ENCODE results near the gene CYB5R4.

The CYB5R4 gene

DNA sequence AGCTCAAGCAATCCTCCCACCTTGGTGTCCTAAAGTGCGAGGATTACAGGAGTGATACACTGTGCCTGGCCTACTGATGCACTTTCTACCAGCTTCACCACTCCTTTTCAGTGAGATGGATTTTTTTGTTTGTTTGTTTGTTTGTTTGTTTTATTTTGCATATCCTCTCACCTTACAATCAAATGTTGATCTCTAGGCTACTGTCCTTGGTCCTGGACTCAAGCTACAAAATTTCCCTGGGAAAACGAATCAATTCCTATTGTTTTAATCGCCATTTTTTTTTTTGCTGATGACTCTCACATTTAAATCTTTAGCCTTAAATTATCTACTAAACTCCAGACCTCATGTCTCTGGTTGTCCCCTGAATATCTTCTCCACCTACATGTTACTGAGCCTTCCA lies 9.9 kb upstream of the CYB5R4 start:
- Mint-ChIP-seq H3K9me3 (no peaks in the 10 kb centered on the region), H3K27me3 (peaks cover 64% of the 10 kb centered on the region), H3K27ac (ENCODE audit: low read depth) (no peak overlapping the region), H3K4me1 (no peaks in the 10 kb centered on the region), H3K36me3 (ENCODE audit: insufficient read depth) (no peaks in the 10 kb centered on the region), H3K4me3 (no peak overlapping the region)
- ATAC-seq (replicated peaks; ENCODE audit: extremely low read depth, poor library complexity, severe bottlenecking) = no peak
- no peak for DNase-seq (ENCODE audit: low spot score in 2 of 2)

DNA sequence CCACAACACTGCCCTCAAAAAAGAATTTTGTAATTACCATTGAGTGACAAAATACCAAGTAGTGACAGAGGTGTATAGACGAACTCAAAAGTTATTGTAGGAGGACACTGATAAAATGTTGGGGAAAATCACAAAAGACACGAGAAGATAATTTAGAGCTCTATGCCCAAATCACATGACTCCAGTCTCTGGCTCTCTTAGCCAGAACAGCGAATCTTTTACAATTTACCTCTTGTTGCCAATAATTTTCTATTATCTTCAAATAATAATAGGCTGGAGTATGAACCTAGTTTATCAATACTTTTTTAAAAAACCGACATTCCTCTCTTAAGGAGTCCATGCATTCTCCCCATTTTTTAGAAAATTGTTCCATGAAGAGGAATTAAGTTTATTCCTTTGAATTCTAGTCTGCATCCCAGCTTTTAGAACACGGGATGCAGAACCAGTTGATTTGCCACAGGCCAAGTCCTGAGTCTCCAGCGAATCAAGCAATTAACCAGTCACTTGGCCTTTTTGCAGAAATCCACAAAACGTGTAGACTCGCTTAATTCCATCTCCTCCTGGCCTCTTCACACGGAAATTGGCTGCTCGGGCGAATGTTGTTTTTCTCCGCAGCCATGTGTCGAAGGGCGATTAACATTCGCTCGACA lies 6.8 kb upstream of the CYB5R4 start:
- Mint-ChIP-seq H3K4me1 (no peaks in the 10 kb centered on the region), H3K27ac (ENCODE audit: low read depth) (no peak overlapping the region), H3K4me3 (no peak overlapping the region), H3K36me3 (ENCODE audit: insufficient read depth) (no peaks in the 10 kb centered on the region), H3K9me3 (no peaks in the 10 kb centered on the region), H3K27me3 (peaks cover 79% of the 10 kb centered on the region)
- DNase-seq (ENCODE audit: low spot score in 2 of 2) (no peak), ATAC-seq (replicated peaks; ENCODE audit: extremely low read depth, poor library complexity, severe bottlenecking) (no peak)

DNA sequence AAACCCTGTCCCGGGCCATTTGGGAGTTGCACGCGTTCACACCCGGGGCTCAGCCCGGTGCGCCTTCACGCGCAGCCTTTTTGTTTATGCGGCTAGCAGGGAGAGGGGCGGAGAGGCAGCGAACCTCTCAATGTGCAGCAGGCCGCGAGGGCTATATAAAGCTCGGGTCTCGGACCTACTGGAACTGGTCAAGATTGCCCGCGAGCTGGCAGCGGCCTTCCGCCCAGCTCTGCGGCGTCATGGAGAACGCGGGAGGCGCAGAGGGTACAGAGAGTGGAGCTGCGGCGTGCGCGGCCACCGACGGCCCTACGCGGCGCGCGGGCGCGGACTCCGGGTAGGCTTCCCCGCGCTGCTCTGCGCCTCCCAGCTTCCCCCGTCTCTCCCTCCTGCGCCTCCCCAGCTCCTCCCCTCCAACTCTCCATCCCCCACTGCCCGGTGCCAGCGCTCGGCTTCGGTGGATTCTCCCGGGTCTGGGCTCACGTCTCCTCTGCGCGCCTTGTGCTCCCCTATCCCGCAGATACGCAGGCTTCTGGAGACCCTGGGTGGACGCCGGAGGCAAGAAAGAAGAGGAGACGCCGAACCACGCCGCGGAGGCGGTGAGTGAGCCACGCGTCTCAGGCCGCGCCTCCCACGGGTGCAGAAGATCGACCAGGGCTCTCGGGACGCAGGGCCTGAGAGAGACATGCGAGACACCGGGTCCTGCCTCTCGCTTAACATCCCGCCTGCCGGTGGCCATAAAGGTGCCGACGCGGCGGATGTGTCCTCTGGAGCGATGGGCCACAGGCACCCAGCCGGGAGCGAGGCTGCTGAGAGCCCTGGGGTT lies 6.1 kb upstream of the CYB5R4 start, which contains the start of gene RIPPLY2:
TSS of gene RIPPLY2 (plus strand) at position 183 of the 823 bp plus-strand sequence. CDS start at position 240, 57 bp downstream.
- DNase-seq (ENCODE audit: low spot score in 2 of 2) (no peak), ATAC-seq (replicated peaks; ENCODE audit: extremely low read depth, poor library complexity, severe bottlenecking) (peak; percentile 10)
- Mint-ChIP-seq H3K27ac (ENCODE audit: low read depth) (no peak within 1 kb of the TSS), H3K36me3 (ENCODE audit: insufficient read depth) (no peaks in the 10 kb centered on the region), H3K27me3 (peaks cover 75% of the 10 kb centered on the region), H3K4me3 (peak within 1 kb of the TSS; percentile 53), H3K9me3 (no peaks in the 10 kb centered on the region), H3K4me1 (no peaks in the 10 kb centered on the region)

DNA sequence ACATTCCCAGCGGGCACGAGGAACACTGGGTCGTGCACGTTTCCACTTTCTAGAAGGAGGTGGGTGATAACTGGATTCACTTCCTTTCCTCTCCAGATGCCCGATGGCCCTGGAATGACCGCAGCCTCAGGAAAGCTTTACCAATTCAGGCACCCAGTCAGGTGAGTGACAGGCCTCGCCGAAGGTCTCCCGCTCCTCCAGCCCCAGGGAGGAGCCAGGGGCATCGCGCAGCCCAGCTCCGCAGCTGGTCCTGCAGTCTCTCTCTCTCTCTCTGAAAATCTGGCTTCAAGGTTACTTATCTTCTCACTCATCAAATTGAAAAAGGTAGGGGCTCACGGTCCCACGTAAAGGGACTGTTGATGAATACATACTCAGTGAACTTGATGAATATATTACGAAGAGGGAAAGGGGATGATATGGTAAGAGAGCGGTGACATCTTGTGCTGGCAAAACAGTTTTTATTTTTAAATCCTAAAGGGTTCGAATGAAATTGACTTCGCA lies 5.4 kb upstream of the CYB5R4 start:
- no peaks in the 10 kb centered on the region for H3K36me3 Mint-ChIP-seq (ENCODE audit: insufficient read depth)
- peaks cover 68% of the 10 kb centered on the region for H3K27me3 Mint-ChIP-seq
- no peak for DNase-seq (ENCODE audit: low spot score in 2 of 2)
- no peak overlapping the region for H3K27ac Mint-ChIP-seq (ENCODE audit: low read depth)
- H3K9me3 Mint-ChIP-seq = no peaks in the 10 kb centered on the region
- H3K4me3 Mint-ChIP-seq = no peak overlapping the region
- peaks cover 4% of the 10 kb centered on the region for H3K4me1 Mint-ChIP-seq
- no peak for ATAC-seq (replicated peaks; ENCODE audit: extremely low read depth, poor library complexity, severe bottlenecking)

DNA sequence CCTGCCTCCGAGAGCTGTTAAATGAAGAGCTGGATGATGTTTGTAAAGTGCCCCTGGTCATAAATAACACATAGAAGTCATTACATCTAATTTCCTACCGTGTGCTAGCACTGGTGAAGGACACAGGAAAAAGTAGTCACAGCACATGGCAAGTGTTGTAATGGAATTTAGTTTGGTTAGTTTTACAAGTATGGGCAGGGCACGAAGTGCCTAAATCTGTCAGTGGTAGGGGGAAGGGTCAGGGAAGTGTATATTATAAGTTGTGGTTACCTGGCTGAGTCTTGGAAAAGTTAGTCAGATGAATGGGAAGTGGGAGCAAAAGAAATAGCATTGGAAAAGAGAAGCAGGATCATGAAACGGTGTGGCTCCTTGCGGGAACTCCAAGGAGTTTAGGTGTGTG lies 4.7 kb upstream of the CYB5R4 start:
- no peak for DNase-seq (ENCODE audit: low spot score in 2 of 2)
- ATAC-seq (replicated peaks; ENCODE audit: extremely low read depth, poor library complexity, severe bottlenecking) = no peak
- no peak overlapping the region for H3K27ac Mint-ChIP-seq (ENCODE audit: low read depth)

DNA sequence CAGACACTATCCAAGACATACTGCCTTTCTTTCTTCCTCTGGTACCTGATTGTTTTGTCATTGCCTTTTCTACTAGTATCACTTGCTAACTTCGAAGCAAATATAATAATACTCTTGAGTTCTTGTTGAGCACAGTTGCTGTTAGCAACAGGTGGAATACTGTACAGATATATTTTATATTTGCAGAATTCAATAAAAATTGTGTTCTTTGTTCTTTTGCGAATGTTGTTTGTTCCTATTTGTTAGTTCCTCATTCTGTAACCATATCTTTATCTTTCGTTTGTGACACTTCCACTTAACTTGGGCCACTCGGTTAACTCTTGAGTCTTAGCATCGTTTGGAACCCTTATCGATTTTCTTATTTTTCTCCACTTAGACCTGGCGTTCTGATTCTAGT lies 868 bp downstream of the CYB5R4 start:
- H3K4me1 Mint-ChIP-seq = peaks cover 39% of the 10 kb centered on the region
- no peaks in the 10 kb centered on the region for H3K9me3 Mint-ChIP-seq
- no peak for ATAC-seq (replicated peaks; ENCODE audit: extremely low read depth, poor library complexity, severe bottlenecking)
- no peak for DNase-seq (ENCODE audit: low spot score in 2 of 2)
- H3K27ac Mint-ChIP-seq (ENCODE audit: low read depth) = peak overlapping the region; percentile 92
- peaks cover 6% of the 10 kb centered on the region for H3K36me3 Mint-ChIP-seq (ENCODE audit: insufficient read depth)
- H3K4me3 Mint-ChIP-seq = peak overlapping the region; percentile 95
- H3K27me3 Mint-ChIP-seq = peaks cover 7% of the 10 kb centered on the region

More for the DNA sequence above, 4.7 kb upstream of the CYB5R4 start:
- Mint-ChIP-seq H3K36me3 (ENCODE audit: insufficient read depth) (no peaks in the 10 kb centered on the region), H3K27me3 (peaks cover 61% of the 10 kb centered on the region), H3K4me3 (no peak overlapping the region), H3K9me3 (no peaks in the 10 kb centered on the region), H3K4me1 (peaks cover 10% of the 10 kb centered on the region)

DNA sequence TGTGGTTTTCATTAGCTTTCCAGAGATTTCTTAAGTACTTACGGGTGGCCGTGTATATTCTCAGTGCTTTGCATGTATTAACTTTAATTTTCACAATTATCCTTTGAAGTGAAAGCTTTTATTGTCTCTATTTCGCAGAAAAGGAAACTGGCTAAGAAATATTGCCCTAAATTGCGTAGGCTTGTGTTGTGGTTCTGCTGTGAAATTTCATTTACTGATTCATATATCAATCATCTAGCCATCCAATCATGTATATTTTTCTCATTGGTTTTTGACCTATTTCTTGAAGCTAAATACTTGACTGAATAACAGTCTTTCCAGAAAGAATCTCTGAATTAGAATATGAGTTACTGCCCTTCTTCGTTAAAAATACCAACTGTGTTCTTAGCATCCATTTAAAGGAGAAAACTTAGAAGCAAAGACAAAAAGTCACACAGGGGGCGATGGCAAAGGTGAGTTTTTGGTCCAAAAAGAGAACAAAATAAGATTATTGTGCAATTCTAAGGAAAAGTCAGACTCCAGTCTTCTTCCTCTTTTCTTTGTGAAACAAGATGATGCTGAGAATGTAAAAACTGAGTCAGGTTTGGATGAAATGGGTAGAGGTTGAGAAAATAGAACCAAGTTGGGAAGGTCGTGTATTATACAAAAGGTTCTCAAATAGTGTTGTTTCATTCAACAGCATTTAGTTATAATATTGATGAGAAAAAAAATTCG lies 1.4 kb downstream of the CYB5R4 start:
- Mint-ChIP-seq H3K9me3 (no peaks in the 10 kb centered on the region), H3K36me3 (ENCODE audit: insufficient read depth) (peaks cover 6% of the 10 kb centered on the region), H3K27me3 (peaks cover 2% of the 10 kb centered on the region), H3K4me3 (peak overlapping the region; percentile 95), H3K27ac (ENCODE audit: low read depth) (peak overlapping the region; percentile 92), H3K4me1 (peaks cover 39% of the 10 kb centered on the region)
- ATAC-seq (replicated peaks; ENCODE audit: extremely low read depth, poor library complexity, severe bottlenecking) = no peak
- no peak for DNase-seq (ENCODE audit: low spot score in 2 of 2)

DNA sequence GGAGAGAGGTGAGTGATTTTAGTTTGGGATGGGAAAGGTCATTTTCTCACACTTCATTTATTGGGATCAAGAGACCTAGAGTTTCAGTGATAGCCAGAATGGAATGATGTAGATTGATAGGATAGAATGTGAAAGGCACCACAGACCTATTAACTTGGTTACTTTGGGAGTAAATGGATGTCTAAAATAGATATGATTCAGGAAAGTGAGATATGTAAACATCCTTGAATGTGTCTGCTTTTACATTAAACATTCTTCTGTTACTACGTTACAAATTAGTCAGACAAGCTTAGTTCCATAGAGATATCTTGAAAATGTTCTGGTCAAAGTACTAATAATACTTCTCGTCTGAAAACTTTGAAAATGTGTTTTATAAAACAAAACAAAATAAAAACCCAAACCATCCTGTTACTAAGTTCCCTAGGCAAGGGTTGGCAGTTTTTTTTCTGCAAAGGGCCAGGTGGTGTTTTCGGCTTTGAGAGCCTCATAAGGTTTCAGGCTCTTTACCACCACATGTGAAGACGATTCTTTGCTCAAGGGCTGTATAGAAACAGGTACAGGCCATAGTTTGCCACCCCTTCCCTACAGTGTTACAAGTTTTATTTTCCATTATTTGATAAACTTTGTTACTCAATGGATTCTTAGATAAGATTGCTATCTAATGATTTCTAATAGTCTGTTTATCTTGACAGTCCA lies 3.4 kb downstream of the CYB5R4 start:
- DNase-seq (ENCODE audit: low spot score in 2 of 2) (no peak), ATAC-seq (replicated peaks; ENCODE audit: extremely low read depth, poor library complexity, severe bottlenecking) (no peak)
- no peak overlapping the region for H3K27ac Mint-ChIP-seq (ENCODE audit: low read depth)
- peaks cover 8% of the 10 kb centered on the region for H3K9me3 Mint-ChIP-seq
- H3K4me3 Mint-ChIP-seq = no peak overlapping the region
- no peaks in the 10 kb centered on the region for H3K27me3 Mint-ChIP-seq
- H3K4me1 Mint-ChIP-seq = peaks cover 47% of the 10 kb centered on the region
- H3K36me3 Mint-ChIP-seq (ENCODE audit: insufficient read depth) = peaks cover 12% of the 10 kb centered on the region

DNA sequence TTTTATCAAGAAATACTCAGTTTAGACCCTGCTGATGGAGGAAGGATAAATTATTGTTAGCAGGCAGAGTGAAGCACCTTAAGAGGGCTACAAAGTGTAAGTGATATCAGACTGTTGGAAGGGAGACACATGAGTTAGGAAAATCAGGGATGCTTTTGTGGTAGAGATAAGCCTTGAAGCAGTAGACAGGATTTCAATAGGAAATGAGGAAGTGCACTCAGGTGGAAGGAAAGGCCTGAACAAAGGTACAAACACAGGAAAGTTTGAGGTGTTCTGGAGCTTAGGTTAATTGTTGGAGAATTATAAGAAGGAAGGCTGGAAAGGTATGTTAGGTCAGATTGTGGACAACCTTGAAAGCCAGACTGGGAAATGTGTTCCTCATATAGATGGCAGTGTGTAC lies 7.6 kb downstream of the CYB5R4 start:
- peaks cover 20% of the 10 kb centered on the region for H3K36me3 Mint-ChIP-seq (ENCODE audit: insufficient read depth)
- no peak for DNase-seq (ENCODE audit: low spot score in 2 of 2)
- peaks cover 8% of the 10 kb centered on the region for H3K9me3 Mint-ChIP-seq
- no peaks in the 10 kb centered on the region for H3K27me3 Mint-ChIP-seq
- H3K27ac Mint-ChIP-seq (ENCODE audit: low read depth) = no peak overlapping the region
- no peak for ATAC-seq (replicated peaks; ENCODE audit: extremely low read depth, poor library complexity, severe bottlenecking)
- peaks cover 31% of the 10 kb centered on the region for H3K4me1 Mint-ChIP-seq
- H3K4me3 Mint-ChIP-seq = no peak overlapping the region

DNA sequence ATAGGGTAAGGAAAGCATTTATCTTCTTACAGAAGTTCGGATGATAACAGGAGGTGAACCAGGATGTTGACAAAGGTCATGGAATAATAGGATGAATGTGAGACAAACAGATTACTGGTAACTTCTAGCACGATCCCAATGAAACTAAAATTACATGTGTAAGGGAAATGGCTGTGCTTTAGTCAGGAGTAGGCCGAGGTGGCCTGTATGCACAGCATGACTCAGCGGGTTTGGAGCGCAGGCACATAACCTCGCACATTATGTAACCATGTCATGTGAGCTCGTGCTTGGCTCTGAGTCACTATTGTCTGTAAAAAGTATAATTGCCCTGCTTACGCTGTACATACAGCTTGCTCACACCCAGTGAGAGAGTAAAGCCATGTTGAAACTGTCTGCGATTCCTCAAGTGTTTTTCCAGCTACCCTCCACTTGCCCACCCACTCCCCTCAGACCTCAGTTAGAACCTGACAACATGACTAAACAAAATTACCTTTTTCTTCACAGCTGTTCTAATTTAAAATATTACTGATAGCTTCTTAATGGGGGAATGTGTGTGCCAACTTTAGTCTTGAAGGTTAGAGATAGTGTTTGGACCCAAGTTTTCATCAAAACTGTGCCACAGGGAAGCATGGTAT lies 8.2 kb downstream of the CYB5R4 start:
- H3K9me3 Mint-ChIP-seq = peaks cover 8% of the 10 kb centered on the region
- peaks cover 31% of the 10 kb centered on the region for H3K4me1 Mint-ChIP-seq
- ATAC-seq (replicated peaks; ENCODE audit: extremely low read depth, poor library complexity, severe bottlenecking) (no peak), DNase-seq (ENCODE audit: low spot score in 2 of 2) (no peak)
- H3K27ac Mint-ChIP-seq (ENCODE audit: low read depth) = no peak overlapping the region
- H3K4me3 Mint-ChIP-seq = no peak overlapping the region
- no peaks in the 10 kb centered on the region for H3K27me3 Mint-ChIP-seq
- peaks cover 20% of the 10 kb centered on the region for H3K36me3 Mint-ChIP-seq (ENCODE audit: insufficient read depth)

DNA sequence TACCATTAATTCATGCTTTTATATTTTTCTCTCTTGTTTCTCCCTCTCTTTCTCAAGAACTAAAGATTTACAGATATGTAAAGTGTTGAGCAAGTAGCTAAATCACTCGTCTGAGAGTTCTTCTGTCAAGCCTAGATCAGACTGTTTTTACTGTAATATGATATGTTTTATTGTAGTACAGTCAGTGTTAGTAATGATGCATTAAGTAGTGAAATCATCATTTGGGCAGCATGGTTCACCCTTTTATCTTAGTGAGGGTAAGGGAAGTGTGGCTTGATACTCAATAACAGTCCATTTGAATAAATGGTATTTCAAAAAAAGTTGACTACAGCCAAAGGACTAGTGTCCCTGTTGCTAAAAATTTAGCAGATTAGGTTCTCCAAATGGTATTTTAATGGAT lies 9.2 kb downstream of the CYB5R4 start:
- DNase-seq (ENCODE audit: low spot score in 2 of 2) (no peak), ATAC-seq (replicated peaks; ENCODE audit: extremely low read depth, poor library complexity, severe bottlenecking) (no peak)
- Mint-ChIP-seq H3K4me3 (no peak overlapping the region), H3K36me3 (ENCODE audit: insufficient read depth) (peaks cover 20% of the 10 kb centered on the region), H3K4me1 (peaks cover 34% of the 10 kb centered on the region), H3K9me3 (peaks cover 8% of the 10 kb centered on the region), H3K27me3 (no peaks in the 10 kb centered on the region), H3K27ac (ENCODE audit: low read depth) (no peak overlapping the region)

DNA sequence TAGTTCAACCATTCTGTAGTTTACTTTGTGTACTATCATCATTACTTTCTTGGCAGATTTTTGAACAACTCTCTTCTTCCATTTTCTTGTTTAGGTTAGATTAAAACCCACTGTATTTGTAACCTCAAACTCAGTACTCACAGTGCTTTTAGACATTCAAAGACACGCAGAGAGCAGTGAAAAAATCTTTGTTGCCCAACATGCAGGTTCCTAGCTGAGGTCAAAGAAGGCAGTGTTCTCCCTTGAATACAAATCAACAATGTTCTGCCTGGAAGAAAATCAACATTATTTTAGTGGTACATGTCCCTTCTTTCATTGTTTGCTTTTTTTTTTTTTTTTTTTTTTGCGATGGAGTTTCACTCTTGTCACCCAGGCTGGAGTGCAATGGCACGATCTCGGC lies 11.2 kb downstream of the CYB5R4 start:
- Mint-ChIP-seq H3K9me3 (peaks cover 8% of the 10 kb centered on the region), H3K27ac (ENCODE audit: low read depth) (no peak overlapping the region), H3K36me3 (ENCODE audit: insufficient read depth) (peaks cover 14% of the 10 kb centered on the region), H3K4me1 (peaks cover 44% of the 10 kb centered on the region), H3K4me3 (no peak overlapping the region), H3K27me3 (no peaks in the 10 kb centered on the region)
- DNase-seq (ENCODE audit: low spot score in 2 of 2) (no peak), ATAC-seq (replicated peaks; ENCODE audit: extremely low read depth, poor library complexity, severe bottlenecking) (no peak)
